ENCODE results near the gene GSC2.

DNA sequence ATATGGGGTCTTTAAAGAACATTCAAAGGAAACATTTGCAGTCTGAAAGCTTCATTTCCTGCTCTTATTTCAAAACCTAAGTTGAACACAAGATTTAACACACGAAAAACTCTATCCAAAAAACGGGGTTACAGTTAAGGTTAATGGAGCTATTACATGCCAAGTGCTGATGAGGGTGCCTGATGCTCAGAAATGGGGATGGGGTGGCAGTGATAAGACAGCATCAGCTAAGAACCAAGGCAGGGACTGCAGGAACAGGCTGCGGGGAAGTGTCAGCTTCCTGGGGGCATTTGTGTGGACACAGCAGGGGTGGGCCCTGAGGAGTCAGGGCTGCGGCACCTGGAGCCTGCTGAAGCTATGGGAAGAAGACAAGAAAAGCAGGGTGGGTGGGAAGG is 40.0 kb downstream of the GSC2 start:
- no peak for TF ChIP-seq POLR2A (IDR thresholded peaks at IDR 0.05)
- TF ChIP-seq, protein P1, sequence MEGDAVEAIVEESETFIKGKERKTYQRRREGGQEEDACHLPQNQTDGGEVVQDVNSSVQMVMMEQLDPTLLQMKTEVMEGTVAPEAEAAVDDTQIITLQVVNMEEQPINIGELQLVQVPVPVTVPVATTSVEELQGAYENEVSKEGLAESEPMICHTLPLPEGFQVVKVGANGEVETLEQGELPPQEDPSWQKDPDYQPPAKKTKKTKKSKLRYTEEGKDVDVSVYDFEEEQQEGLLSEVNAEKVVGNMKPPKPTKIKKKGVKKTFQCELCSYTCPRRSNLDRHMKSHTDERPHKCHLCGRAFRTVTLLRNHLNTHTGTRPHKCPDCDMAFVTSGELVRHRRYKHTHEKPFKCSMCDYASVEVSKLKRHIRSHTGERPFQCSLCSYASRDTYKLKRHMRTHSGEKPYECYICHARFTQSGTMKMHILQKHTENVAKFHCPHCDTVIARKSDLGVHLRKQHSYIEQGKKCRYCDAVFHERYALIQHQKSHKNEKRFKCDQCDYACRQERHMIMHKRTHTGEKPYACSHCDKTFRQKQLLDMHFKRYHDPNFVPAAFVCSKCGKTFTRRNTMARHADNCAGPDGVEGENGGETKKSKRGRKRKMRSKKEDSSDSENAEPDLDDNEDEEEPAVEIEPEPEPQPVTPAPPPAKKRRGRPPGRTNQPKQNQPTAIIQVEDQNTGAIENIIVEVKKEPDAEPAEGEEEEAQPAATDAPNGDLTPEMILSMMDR (IDR thresholded peaks at IDR 0.05 in 4 of 5, conservative IDR thresholded peaks at IDR 0.05 in 1 of 5), result no peak
